Fibroblast of lung (primary cell): ENCODE data around the gene HDAC4. TPM values are rescaled to one million over a fixed set of nuclear protein-coding genes. Genes with fewer than 3 reads are reported as not detected.
A peak's percentile ranks its signal among the peaks of the same experiment; 100 is the strongest.

ENCODE experiments used
- DNase-seq, 2 donors: peaks; one replicate each; pipeline versions ENCODE4 v3.0.0 to v3.0.0-alpha.2; 2010; ENCODE audit warnings: low read depth in 2 of 2
- H2AFZ ChIP-seq: 2 replicates; pipeline ENCODE4 v1.5.1; 2012; ENCODE audit warnings: low read length, control low read depth, inconsistent platforms
- H3K27ac ChIP-seq: 2 replicates; pipeline ENCODE4 v1.5.1; 2011; ENCODE audit warnings: low read length, control low read depth; ENCODE audit not compliant: insufficient read depth
- H3K27me3 ChIP-seq: 2 replicates; pipeline ENCODE4 v1.5.1; 2011; ENCODE audit warnings: mild to moderate bottlenecking, low read length; ENCODE audit not compliant: control insufficient read depth, insufficient read depth
- H3K36me3 ChIP-seq: 2 replicates; pipeline ENCODE4 v1.5.1; 2011; ENCODE audit warnings: low read length; ENCODE audit not compliant: control insufficient read depth, insufficient read depth
- H3K4me1 ChIP-seq: 2 replicates; pipeline ENCODE4 v1.5.1; 2011; ENCODE audit warnings: low read length; ENCODE audit not compliant: control insufficient read depth, insufficient read depth; ENCODE audit errors: extremely low read depth
- H3K4me2 ChIP-seq: 2 replicates; pipeline ENCODE4 v1.5.1; 2011; ENCODE audit warnings: low read length, control low read depth; ENCODE audit not compliant: insufficient read depth; ENCODE audit errors: extremely low read depth
- H3K4me3 ChIP-seq, 4 experiments: fragments of 200-600 bp in 1 of 4; sonication (generic) in 1 of 4; replicated peaks in 1 of 4; 2 replicates each; pipeline ENCODE4 v1.5.1; 2011 to 2016; ENCODE audit warnings: low read length in 4 of 4, low read depth in 3 of 4, mild to moderate bottlenecking in 3 of 4, control low read depth in 2 of 4, inconsistent platforms in 1 of 4, mixed read lengths in 1 of 4; ENCODE audit not compliant: insufficient read depth in 1 of 4; ENCODE audit errors: control extremely low read depth in 1 of 4
- H3K79me2 ChIP-seq: 2 replicates; pipeline ENCODE4 v1.5.1; 2012; ENCODE audit warnings: mild to moderate bottlenecking, low read length, inconsistent platforms; ENCODE audit not compliant: control insufficient read depth, insufficient read depth
- H3K9ac ChIP-seq: 2 replicates; pipeline ENCODE4 v1.5.1; 2011; ENCODE audit warnings: mild to moderate bottlenecking, low read length, control low read depth; ENCODE audit not compliant: insufficient read depth
- H3K9me3 ChIP-seq: 2 replicates; pipeline ENCODE4 v1.5.1; 2012; ENCODE audit warnings: low read depth, low read length; ENCODE audit not compliant: control insufficient read depth, insufficient read depth
- H4K20me1 ChIP-seq: 2 replicates; pipeline ENCODE4 v1.5.1; 2011; ENCODE audit warnings: low read length; ENCODE audit not compliant: control insufficient read depth, insufficient read depth; ENCODE audit errors: extremely low read depth
- EZH2 ChIP-seq: IDR thresholded peaks from 2 replicates; pipeline ENCODE4 v1.5.1; 2012; ENCODE audit warnings: low read length, control low read depth, mild to moderate bottlenecking; ENCODE audit errors: missing control alignments
- polyA plus RNA-seq, 2 donors: library from polyadenylated mRNA; depleted of rRNA in 1 of 2; stranded (reverse) in 1 of 2; unstranded in 1 of 2; fragments of >200 nt; gene quantifications; 2 replicates each; pipeline ENCODE4 v1.2.1, GENCODE V29; 2011 to 2012; ENCODE audit warnings: missing spikeins in 1 of 2
- total RNA-seq: library from RNA; depleted of rRNA; stranded (reverse); fragments of >200 nt; gene quantifications from 2 replicates; pipeline ENCODE4 v1.2.1, GENCODE V29; 2014
- TF ChIP-seq, protein P1 (sequence below), 2 donors: IDR thresholded peaks in 1 of 2; conservative IDR thresholded peaks in 1 of 2; 1 replicate in 1 of 2; 2 replicates in 1 of 2; pipeline ENCODE4 v1.5.1; 2011 to 2012; ENCODE audit warnings: low read length in 2 of 2, control low read depth in 1 of 2, inconsistent platforms in 1 of 2, low read depth in 1 of 2, mild to moderate bottlenecking in 1 of 2

Gene HDAC4
- total and polyA plus RNA-seq, 2 donors (not counting 1 experiment from before 2014, with no cell fraction given): 7.4 to 19.8 TPM

DNA sequence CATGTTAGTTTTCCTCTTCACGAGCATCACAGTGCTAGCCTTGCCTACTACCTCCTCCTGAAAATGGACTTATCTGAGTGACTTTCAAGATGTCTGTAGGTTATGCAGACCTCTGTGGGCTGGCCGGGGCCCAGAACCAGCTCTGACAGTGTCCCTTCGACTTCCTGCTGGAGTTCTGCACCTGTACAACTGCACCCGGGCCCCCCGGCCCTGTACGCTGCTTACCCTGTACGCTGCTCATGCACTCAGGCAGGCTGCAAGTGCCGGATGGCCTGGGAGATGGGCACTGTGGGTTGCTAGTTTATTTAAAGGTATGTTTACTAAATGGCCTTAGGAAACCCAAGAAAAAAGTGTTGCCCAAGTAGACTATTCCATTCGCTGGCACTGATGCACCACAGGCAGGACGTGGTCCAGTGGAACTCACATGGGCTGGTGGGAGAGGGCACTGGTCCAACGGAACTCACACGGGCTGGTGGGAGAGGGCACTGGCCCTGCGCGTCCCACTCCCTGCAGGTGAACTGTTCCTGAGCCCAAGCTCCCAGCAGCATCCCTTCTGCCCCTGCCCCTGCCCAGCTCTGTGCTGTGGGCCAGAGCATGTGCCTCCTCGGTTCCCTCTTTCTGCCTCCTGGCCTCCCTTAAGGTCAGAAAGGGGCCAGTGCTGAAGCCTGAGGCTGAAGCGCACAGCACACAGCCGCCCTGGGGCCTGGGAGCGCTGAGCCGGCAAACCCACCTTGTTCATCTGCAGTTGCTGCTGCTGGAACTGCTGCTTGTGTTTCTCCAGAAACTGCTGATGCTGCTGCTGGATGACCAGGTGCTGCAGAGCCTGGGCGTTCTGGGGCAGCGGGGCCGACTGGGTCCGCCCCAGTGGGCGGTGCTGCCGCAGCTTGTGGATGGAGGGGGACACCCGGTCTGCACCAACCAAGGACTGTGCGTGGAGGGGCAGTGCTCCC is 274.8 kb downstream of the HDAC4 start:
- H3K36me3 ChIP-seq: peaks cover 7% of the 10 kb centered on the region
- no peak overlapping the region for H3K27ac ChIP-seq
- H3K27me3 ChIP-seq: no peaks in the 10 kb centered on the region
- H4K20me1 ChIP-seq: no peaks in the 10 kb centered on the region
- H3K4me1 ChIP-seq: no peaks in the 10 kb centered on the region
- DNase-seq: no peak
- no peak overlapping the region for H3K4me3 ChIP-seq
- no peak overlapping the region for H3K4me2 ChIP-seq
- no peaks in the 10 kb centered on the region for H3K79me2 ChIP-seq
- no peak for TF ChIP-seq EZH2
- TF ChIP-seq, protein P1, sequence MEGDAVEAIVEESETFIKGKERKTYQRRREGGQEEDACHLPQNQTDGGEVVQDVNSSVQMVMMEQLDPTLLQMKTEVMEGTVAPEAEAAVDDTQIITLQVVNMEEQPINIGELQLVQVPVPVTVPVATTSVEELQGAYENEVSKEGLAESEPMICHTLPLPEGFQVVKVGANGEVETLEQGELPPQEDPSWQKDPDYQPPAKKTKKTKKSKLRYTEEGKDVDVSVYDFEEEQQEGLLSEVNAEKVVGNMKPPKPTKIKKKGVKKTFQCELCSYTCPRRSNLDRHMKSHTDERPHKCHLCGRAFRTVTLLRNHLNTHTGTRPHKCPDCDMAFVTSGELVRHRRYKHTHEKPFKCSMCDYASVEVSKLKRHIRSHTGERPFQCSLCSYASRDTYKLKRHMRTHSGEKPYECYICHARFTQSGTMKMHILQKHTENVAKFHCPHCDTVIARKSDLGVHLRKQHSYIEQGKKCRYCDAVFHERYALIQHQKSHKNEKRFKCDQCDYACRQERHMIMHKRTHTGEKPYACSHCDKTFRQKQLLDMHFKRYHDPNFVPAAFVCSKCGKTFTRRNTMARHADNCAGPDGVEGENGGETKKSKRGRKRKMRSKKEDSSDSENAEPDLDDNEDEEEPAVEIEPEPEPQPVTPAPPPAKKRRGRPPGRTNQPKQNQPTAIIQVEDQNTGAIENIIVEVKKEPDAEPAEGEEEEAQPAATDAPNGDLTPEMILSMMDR (conservative IDR thresholded peaks at IDR 0.05 in 1 of 2, IDR thresholded peaks at IDR 0.05 in 1 of 2; ENCODE audit: low read depth in 1 of 2, low read length in 2 of 2): no peak
- no peaks in the 10 kb centered on the region for H3K9me3 ChIP-seq
- no peak overlapping the region for H2AFZ ChIP-seq
- H3K9ac ChIP-seq: no peak overlapping the region

GRCh38 chr2:239124152-239124899 is 276.5 kb downstream of the HDAC4 start:
- H3K79me2 ChIP-seq: no peaks in the 10 kb centered on the region
- H3K36me3 ChIP-seq: peaks cover 7% of the 10 kb centered on the region
- H3K9ac ChIP-seq: no peak overlapping the region
- DNase-seq: no peak
- H2AFZ ChIP-seq: no peak overlapping the region
- H3K4me2 ChIP-seq: no peak overlapping the region
- H3K27me3 ChIP-seq: no peaks in the 10 kb centered on the region
- TF ChIP-seq, protein P1 (conservative IDR thresholded peaks at IDR 0.05 in 1 of 2, IDR thresholded peaks at IDR 0.05 in 1 of 2; ENCODE audit: low read depth in 1 of 2, low read length in 2 of 2): no peak
- TF ChIP-seq EZH2: no peak
- no peak overlapping the region for H3K4me3 ChIP-seq
- H4K20me1 ChIP-seq: no peaks in the 10 kb centered on the region
- no peak overlapping the region for H3K27ac ChIP-seq
- H3K4me1 ChIP-seq: no peaks in the 10 kb centered on the region
- no peaks in the 10 kb centered on the region for H3K9me3 ChIP-seq

DNA sequence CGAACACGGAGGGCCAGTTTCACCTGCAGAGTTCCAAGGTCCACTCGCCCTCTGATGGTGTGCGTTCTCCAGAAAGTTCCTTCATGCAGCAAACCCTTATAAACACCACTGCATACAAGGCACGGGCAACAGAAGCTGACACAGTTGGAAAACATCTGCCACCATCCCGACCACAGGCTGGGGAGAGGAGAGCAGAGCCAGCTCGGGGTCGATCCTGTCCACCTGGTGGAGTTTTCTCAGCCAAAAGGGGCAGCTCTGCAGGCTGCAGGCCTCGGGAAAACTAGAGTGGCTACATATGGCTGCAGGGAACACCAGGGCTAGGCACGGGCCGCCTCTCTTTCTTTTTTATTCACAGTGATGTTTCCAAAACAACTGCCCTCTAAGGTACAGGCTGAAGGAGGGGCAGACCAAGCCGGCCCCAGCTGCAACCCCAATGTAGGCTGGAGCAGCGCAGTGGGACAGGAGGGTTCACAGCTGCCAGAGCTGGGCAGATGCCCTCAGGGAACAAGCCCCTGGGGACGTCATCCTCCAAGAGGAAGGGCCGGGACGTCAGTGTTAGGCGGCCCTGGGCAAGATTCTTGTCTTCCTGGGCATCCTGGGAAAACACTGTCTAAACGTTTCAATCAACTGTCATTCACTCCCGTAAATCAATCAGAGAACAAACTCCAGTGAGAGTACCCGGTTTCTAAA is 278.3 kb downstream of the HDAC4 start:
- Histone ChIP-seq H3K27ac (no peak overlapping the region), H3K4me3 (no peak overlapping the region), H3K79me2 (no peaks in the 10 kb centered on the region), H3K27me3 (no peaks in the 10 kb centered on the region), H3K9ac (no peak overlapping the region), H3K4me1 (no peaks in the 10 kb centered on the region), H4K20me1 (no peaks in the 10 kb centered on the region), H2AFZ (no peak overlapping the region), H3K9me3 (no peaks in the 10 kb centered on the region), H3K4me2 (no peak overlapping the region), H3K36me3 (peaks cover 7% of the 10 kb centered on the region)
- DNase-seq: peak in 1 of 2 donors; percentile 50
- TF ChIP-seq, protein P1 (conservative IDR thresholded peaks at IDR 0.05 in 1 of 2, IDR thresholded peaks at IDR 0.05 in 1 of 2; ENCODE audit: low read depth in 1 of 2, low read length in 2 of 2): no peak
- TF ChIP-seq EZH2: no peak
